Esophagus muscularis mucosa (tissue), 3 donors: ENCODE results near the gene TMEM174.

Source experiments
- CTCF ChIP-seq, 3 experiments: fragments of 200-600 bp in 2 of 3; fragments of 450-650 bp in 1 of 3; sonication (generic) in 2 of 3; IDR thresholded peaks; one replicate each; pipeline ENCODE4 v1.5.1; 2017 to 2019; ENCODE audit warnings: antibody characterized with exemption in 3 of 3, mild to moderate bottlenecking in 2 of 3, moderate library complexity in 1 of 3
- EP300 ChIP-seq: sonication (generic); formaldehyde crosslinking; IDR thresholded peaks from one replicate; pipeline ENCODE4 v1.6.1; 2017; ENCODE audit warnings: antibody characterized with exemption

GRCh38 chr5:73205305-73205704, 32.3 kb downstream of the TMEM174 start:
- no peak for TF ChIP-seq EP300
- no peak for TF ChIP-seq CTCF (IDR thresholded peaks at IDR 0.05)
